ENCODE measurements around the gene ZNF227.

GRCh38 chr19:44202470-44202869 is 9.9 kb upstream of the ZNF227 start:
- TF ChIP-seq CTCF (IDR thresholded peaks at IDR 0.05; ENCODE audit: insufficient read depth, low read depth, low read length) (no peak), EZH2 (IDR thresholded peaks at IDR 0.05; ENCODE audit: insufficient read depth, low read length) (no peak)
